GM11168 (cell line): Measurements from ENCODE around the gene HOXC10.

Experiments
- in situ Hi-C: fragments of 300-500 bp; cut with MboI; formaldehyde crosslinking; loops from one replicate; pipeline ENCODE4 v1.12.0; 2022; ENCODE audit warnings: low sequenced_read_pairs; ENCODE audit not compliant: unreplicated experiment

HOXC10 gene

DNA sequence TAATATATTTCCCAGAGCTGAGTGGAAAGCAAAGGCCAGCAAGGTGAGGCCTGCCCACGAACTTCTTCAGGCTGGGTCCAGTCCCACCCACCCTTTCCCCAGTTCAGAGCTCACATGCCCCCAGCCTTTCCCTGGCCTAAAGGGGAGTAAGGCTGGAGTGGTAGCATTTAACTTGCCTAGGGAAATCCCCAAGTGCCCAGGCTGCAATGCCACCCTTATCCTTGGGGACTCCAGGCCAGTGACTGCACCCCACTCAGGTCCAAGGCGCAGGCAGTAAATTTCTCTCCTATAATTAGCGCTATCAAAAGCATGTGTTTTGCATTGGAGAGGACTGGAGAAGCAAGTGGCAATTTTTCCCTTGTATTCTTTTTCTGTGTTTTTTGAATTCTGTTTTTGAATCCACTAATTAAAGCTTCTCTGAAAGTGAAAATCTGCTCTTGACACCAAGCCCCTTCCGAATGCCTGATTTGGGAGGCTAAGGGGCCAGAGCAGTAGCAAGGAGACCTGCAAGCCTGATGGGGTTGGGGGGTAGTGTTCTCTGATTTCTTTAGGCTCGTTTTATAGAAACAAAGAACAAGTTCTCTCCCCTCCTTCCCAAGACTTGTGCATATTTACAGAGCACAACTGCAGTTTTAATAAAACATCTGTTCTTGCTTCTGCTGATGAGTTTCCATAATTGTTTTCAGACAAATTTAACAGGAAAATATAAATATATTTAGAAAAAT, 39.8 kb downstream of the HOXC10 start:
- in situ Hi-C loops, result loop anchor here (5.0 kb wide), 1 partner anchor 168 kb away; no protein-coding TSS in a partner anchor

DNA sequence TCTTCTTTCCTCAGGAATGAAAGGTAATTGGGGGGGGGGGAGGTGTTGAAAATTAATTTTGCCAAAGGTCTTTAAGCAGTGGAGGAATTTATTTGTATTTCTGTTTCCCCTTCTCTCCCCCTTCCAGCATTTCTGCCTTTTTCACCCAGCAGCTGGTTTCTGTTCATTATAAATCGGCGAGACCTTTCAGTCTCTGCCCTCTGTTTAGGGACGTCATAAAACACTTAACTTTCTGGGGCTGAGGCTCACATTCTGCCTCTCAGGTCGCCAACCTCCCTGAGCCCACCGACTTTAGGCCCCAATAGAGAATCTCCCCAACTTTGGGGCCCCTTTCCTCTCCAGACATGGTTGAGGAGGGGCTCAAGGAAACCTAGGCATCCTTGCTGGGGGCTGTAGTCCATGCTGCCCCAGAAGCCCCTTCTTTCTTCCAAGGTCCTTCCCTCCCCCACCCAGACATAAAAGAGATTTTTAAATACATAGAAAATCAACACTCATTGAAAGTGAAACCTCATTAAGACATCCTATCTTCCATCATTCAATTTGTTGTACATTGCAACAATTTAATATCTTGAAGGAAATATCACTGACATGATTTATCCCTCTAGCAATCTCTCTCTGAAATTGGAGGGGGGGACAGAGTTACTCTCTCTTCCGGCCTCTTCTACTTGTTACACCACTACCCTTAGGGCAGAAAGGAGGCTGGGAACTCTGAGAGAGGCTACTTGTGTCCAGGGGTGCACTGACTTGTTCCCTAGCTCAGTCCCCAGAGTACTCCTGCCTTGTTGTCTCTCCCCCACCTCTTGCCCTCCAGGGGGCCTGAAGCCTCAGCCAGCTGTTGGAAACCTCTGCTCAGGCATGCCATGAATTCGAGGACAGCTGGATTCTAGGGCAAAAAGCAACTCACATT, 40.8 kb downstream of the HOXC10 start:
- in situ Hi-C loops, result loop anchor here (5.0 kb wide), 1 partner anchor 167 kb away; no protein-coding TSS in a partner anchor

DNA sequence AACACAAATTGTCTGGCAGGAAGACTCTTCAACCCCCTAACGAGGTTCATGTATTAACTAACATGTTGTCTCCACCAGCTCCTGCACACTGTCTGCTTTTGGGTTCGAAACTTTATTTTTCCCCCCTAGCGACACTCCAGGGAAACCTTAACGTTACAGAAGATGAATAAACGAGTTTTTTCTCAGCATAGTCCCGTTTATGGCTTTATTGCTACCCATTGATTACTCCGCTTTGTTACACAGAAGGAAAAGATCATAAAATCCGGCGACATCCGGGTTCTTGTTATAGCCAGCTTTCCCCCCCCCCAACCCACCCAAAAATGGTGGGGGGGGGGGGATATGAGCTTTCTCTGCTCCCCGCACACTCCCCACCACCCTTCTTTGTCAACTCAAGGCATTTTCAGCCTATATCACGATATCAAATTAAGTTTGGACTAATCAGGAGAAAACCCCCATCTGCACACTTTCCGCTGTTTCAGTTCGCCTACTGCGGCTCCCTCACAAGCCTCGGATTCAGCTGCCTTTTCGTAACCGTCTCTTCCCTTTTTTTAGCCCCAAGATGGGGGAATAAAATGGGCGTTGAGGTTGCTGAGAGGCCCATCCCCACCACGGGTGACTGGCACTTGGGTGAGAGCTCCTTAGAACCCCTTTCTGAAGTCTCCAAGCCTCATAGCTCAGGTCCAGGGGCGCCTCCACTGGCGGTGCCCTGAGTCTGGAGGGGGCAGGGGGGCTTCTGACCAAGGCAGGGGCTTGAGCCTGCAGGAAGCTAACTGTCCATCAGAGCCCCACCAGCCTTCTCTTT, 41.9 kb downstream of the HOXC10 start:
- in situ Hi-C loops, result loop anchor here (5.0 kb wide), 1 partner anchor 165 kb away; no protein-coding TSS in a partner anchor

DNA sequence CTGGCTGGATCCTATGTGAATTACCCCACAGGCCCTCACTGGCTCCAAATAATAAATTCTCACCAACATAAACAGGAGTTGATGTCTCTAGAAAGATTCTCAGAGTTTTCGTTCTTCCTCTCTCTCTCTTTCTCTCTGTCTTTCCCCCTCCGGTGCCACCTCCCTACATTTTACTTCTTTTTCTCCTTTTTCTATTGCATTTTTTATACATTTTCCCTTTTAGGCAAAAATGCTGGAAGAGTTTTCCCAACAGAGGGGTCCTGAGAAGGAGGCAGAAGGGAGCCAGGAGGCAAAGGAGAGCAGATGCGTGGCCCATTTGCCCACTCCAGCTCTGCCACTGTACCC, 42.5 kb downstream of the HOXC10 start:
- in situ Hi-C loops, result loop anchor here (5.0 kb wide), 1 partner anchor 165 kb away; no protein-coding TSS in a partner anchor

DNA sequence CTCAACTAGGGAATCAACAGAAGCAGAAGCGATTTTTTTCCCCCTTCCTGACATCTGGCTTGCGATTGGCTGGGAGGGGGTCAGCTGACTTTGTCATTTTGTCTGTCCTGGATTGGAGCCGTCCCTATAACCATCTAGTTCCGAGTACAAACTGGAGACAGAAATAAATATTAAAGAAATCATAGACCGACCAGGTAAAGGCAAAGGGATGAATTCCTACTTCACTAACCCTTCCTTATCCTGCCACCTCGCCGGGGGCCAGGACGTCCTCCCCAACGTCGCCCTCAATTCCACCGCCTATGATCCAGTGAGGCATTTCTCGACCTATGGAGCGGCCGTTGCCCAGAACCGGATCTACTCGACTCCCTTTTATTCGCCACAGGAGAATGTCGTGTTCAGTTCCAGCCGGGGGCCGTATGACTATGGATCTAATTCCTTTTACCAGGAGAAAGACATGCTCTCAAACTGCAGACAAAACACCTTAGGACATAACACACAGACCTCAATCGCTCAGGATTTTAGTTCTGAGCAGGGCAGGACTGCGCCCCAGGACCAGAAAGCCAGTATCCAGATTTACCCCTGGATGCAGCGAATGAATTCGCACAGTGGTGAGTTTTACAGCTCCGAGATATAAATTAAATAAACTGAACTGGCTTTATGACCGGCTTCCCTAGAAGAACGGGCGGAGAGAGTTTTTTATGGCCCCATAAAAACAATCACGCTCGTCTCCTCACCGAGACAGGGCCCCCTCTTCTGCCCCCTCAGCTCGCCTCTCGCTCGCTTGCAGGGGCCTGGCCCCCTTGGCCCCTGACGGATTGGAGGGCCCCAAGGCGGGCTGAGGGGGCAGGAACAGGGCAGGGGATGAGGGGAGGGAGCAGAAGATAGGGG, 43.6 kb downstream of the HOXC10 start, which contains the start of gene HOXC6:
HOXC6 (plus strand) TSS at position 127 of the 888 bp plus-strand sequence; CDS start at position 209, 82 bp downstream.
- in situ Hi-C loops, result loop anchor here (5.0 kb wide), 1 partner anchor 164 kb away; no protein-coding TSS in a partner anchor

DNA sequence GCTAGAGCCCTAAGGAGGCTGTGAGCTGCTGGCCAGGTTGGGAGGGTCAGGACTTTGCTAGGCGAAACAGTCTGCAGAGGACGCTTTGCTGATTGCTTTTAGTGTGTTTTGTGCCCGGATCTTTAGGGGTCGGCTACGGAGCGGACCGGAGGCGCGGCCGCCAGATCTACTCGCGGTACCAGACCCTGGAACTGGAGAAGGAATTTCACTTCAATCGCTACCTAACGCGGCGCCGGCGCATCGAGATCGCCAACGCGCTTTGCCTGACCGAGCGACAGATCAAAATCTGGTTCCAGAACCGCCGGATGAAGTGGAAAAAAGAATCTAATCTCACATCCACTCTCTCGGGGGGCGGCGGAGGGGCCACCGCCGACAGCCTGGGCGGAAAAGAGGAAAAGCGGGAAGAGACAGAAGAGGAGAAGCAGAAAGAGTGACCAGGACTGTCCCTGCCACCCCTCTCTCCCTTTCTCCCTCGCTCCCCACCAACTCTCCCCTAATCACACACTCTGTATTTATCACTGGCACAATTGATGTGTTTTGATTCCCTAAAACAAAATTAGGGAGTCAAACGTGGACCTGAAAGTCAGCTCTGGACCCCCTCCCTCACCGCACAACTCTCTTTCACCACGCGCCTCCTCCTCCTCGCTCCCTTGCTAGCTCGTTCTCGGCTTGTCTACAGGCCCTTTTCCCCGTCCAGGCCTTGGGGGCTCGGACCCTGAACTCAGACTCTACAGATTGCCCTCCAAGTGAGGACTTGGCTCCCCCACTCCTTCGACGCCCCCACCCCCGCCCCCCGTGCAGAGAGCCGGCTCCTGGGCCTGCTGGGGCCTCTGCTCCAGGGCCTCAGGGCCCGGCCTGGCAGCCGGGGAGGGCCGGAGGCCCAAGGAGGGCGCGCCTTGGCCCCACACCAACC, 44.8 kb downstream of the HOXC10 start:
- in situ Hi-C loops, result loop anchor here (5.0 kb wide), 1 partner anchor 163 kb away; no protein-coding TSS in a partner anchor

DNA sequence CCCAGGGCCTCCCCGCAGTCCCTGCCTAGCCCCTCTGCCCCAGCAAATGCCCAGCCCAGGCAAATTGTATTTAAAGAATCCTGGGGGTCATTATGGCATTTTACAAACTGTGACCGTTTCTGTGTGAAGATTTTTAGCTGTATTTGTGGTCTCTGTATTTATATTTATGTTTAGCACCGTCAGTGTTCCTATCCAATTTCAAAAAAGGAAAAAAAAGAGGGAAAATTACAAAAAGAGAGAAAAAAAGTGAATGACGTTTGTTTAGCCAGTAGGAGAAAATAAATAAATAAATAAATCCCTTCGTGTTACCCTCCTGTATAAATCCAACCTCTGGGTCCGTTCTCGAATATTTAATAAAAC, 45.5 kb downstream of the HOXC10 start:
- in situ Hi-C loops, result no loop called here

DNA sequence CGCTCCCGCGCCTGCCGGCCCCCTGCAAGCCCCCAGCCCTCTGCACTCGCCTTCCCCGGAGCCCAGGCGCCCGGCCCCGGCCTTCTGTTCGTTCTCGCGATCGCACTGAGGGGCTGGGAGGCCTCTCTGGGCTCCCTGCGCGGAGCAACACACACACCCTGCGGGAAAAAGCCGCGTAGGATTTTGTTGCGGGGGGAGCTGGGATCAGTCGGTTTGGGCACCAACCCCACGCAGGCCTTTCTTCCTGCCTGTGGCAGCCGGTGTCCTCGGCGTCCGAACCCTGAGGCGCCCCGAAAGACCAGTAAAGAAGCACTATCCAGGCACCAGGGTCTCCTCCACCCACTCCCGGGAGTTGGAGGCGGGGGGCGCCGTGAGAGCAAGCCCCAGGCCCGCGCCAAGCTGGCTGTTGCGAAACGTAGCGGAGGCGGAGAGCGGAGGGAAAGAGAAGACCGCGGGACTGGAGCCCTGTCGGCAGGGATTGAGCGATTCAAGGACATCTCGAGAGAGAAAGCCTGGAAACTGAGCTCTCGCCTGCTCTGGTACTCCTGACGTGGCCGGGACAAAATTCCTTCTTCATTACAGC, 46.0 kb downstream of the HOXC10 start:
- in situ Hi-C loops, result no loop called here

DNA sequence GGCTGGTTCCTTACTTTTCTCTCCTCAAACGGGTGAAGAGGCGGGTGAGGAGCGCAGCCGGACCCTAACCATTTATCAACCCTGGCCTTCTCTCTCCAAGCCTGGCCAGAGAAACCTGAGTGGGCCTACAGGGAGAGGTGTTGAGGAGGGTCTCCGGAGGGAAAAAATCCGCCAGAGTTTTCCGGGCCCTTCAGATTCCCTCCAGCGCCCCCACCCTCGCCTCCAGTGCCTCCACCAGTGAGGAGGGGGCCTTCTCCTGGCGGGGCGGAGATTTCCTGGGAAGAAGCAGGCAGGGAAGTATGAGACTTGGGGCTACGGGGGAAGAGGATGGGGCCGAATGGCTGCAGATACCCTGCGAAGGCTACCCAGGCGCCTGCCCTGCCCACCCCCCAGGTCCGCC, 46.5 kb downstream of the HOXC10 start:
- in situ Hi-C loops, result no loop called here

DNA sequence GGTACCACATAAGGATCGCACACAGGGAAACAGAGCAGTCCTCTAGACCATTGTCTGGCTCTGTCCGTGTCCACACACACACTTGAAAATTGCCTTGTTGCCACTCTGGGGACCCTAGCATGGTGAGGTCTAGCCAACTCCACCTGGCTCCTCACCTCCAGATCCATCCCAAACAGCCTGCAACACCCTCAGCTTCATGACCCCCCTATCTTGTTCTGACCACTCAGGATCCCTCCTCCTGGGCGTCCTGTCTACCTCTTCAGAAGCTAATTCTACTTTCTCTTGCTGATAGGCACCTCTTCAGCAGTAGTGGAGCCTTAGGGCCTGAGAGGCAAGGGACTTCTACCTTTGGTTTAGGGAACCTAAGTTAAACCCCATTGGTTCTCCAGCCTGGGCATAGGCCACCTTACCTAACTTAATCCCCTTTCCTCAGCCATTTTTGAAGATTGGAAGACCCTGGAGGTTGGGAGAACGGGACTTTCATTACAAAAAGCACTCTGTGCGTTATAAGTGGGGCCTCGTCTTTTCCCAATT, 47.2 kb downstream of the HOXC10 start:
- in situ Hi-C loops, result no loop called here

DNA sequence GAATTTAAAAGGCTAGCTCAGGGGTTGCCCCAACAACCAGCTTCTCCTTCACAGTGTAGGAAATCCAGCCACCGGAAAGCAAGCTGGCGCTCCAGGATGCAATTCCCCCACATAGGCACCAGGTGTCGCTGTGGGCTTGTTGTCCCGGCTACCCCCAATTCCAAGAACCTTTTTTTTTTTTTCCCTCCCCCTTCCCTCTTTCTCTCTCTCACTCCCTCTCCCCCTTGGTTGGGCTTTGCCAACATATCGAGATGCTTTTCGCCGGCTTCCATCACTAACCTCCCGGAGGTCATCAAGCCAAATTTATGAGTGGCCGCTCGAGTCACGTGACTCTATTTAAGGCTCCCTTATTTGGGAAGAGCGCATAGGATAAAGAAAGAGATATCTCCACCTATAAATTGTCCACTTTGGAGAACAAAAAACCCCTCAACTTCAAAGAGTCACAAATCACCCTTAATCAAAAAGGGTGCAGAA, 47.7 kb downstream of the HOXC10 start, which contains the start of gene HOXC5:
HOXC5 (plus strand) TSS at position 424 of the 474 bp plus-strand sequence. CDS start 73 bp downstream, outside the sequence.
- in situ Hi-C loops, result no loop called here

DNA sequence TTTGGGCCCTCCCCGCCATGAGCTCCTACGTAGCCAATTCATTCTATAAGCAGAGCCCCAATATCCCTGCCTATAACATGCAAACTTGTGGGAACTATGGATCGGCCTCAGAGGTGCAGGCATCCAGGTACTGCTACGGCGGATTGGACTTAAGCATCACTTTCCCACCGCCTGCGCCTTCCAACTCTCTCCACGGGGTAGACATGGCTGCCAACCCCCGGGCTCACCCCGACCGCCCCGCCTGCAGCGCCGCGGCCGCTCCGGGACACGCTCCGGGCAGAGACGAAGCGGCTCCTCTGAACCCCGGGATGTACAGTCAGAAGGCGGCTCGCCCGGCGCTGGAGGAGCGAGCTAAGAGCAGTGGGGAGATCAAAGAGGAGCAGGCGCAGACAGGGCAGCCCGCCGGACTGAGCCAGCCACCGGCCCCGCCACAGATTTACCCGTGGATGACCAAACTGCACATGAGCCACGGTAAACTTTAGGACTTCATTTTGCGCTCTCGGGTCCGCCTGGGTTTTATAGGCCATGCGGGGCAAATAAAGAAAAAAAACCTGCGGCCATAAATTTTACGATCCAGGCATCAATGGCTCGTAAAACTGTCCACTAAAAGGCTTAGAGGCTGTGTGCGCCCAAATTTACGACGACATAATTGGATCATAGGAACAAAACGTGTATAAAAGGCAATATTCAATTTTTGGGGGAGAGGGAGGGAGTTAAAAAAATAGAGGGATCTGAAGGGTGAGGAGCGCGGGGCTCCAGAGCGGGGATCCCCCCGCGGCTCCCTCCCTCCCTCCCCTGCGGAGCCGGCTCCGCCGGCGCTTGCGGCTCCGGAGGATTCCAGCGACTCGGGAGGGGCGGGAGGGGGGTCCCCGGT, 48.4 kb downstream of the HOXC10 start:
- in situ Hi-C loops, result no loop called here

DNA sequence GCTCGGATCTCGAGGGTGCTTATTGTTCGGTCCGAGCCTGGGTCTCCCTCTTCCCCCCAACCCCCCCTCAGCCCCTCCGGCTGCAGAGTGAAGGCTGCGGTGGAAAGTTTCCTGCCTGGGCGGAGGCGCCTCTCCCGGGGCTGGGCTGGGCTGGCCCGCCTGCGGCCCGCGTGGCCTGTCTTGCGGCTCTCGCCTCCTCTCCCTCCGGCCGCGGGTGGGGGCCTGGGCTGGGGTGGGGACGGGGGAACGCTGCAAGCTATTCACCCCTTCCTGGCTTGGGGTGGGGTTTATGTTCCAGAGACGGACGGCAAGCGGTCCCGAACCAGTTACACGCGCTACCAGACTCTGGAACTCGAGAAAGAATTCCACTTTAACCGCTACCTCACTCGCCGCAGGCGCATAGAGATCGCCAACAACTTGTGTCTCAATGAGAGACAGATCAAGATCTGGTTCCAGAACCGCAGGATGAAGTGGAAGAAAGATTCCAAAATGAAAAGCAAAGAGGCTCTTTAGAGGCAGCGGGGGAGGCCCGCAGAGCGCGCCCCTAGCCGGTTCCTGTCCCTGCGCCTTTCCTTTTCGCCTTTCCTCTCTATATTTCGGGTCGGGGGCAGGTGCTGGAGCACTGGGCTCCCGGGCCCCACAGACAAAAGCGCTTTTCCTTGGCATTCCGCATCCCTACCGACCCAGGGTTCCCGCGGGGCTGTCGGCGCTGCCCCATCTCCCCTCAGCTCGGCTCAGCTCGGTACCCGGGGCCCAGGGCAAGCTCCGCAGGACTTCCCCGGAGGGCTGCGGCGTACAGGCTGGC, 49.2 kb downstream of the HOXC10 start:
- in situ Hi-C loops, result no loop called here

DNA sequence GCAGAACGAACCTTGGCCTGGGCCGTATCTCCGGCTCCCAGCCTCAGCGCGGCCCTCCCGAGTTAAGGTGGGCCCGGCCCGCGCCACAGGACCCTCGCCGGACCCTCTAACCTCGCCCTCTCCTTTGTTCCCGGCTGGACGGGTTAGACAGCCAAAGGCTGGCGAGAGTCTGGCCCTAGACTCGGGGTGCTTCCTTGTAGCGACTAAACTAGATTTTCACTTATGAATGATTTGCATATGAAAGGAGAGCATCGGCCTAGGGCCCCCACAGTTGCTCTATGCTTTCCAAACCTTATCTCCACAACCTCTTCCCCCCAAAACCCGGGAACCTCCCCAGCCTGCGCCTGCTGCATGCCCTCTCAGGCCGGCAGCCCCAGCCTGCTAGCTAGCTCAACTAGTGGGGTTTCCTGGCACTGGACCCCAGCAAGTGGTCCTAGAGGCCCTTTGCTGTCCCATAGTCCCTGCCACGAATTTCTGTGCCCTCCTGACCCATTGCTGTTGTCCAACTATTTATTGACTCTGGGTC, 49.9 kb downstream of the HOXC10 start:
- in situ Hi-C loops, result no loop called here

DNA sequence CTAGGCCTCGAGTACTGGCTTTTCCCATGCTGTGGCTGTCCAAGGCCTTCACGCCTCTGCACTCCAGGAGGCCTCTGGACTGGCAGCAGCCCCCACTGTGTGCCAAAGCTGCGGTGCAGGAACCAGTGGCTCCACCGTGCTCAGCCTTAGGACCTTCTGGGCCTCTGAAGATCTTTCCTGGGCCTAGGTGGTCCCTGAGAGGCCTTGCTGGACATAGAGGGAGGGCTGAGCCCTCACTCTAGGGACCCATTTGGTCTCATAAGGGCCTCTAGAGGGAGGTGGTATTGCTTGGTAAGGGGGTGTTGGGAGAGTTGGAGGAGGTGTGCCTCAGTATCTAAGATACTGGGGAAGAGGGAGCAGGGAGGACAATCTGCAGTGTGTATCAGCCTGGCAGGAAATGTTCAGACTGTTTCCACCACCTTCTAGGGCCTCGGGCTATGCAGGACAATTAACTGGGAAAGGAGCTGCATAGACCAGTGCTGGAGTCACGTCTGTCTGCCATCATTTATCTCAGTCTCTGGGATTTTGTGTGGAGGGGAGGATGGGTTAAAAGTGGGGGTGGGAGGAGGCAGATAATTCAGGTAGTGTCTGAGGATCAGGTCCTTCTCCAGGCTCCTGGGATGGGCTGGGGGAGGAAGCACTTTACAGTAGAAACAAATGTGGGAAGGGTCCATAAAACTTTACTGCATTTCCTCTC, 50.8 kb downstream of the HOXC10 start:
- in situ Hi-C loops, result no loop called here
